OCI-LY7 (cell line): ENCODE results near the gene SPIC.

Source experiments
- CTCF ChIP-seq: fragments of 200-600 bp; sonication (generic); conservative IDR thresholded peaks from 2 replicates; pipeline ENCODE4 v1.5.1; 2014; ENCODE audit warnings: mild to moderate bottlenecking, antibody characterized with exemption, low read length, moderate library complexity, mixed read lengths
- EZH2phosphoT487 ChIP-seq: fragments of 200-600 bp; sonication (generic); IDR thresholded peaks from 2 replicates; pipeline ENCODE4 v1.6.1; 2018; ENCODE audit warnings: low read depth, borderline replicate concordance, mild to moderate bottlenecking, mixed run types, antibody characterized with exemption, low read length, moderate library complexity, mixed read lengths

GRCh38 chr12:101488469-101488868, 13.3 kb downstream of the SPIC start:
- TF ChIP-seq CTCF (no peak), EZH2phosphoT487 (no peak)
